Limb (tissue), 2 donors: ENCODE data around the gene BAG2.

Source experiments
- DNase-seq, 2 donors: peaks; one replicate each; pipeline ENCODE4 v3.0.0-alpha.2; 2016; ENCODE audit errors: extremely low spot score in 2 of 2

The BAG2 gene

DNA sequence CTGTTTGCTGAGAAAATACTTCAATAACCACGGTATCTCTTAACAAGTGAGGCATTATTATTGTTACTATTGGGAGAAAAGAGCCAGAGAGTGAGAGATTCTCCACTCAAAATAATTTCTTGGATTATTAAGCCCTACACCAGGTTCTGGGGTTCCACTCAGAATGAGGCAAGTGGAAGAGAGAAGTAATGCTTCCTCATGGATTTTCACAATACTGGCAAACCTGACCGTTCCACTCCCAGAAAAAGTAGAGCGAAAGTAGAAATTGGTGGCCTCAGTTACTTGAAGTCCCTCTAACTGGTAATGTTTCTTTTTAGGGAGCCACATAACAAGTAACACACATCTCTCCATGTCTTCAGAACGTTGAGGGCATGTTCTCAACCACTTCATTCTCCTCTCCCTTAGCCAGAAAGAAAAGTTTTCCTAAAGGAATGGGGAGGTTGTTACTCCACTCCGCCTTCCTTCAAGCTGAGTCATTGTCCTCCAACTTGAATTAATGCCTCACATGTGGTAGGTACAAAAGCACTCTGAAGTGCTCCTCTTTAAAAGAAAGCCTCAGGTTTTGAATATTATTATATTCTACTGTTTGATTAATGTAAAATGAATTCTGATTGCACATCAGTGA, 1.9 kb downstream of the BAG2 start:
- DNase-seq = peak in 1 of 2 donors; percentile 35

DNA sequence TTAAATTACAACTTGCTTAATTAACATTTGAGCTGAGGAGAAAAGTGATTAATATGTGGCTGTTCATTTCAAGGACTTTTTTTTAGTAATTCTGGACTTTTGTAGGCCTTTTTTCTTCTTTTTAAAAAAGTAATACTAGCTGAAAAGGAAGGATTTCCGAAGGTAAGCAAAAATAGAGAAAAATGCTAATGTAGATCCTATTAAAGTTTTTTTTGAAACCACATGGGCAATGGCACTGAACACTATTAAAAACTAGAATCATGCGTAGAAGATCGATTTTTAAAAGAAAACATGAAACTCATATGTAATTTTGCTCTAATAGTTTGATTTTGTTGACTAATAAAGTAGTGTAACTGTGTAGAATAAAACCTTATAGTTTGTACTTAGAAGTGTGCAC, 2.4 kb downstream of the BAG2 start:
- no peak for DNase-seq

DNA sequence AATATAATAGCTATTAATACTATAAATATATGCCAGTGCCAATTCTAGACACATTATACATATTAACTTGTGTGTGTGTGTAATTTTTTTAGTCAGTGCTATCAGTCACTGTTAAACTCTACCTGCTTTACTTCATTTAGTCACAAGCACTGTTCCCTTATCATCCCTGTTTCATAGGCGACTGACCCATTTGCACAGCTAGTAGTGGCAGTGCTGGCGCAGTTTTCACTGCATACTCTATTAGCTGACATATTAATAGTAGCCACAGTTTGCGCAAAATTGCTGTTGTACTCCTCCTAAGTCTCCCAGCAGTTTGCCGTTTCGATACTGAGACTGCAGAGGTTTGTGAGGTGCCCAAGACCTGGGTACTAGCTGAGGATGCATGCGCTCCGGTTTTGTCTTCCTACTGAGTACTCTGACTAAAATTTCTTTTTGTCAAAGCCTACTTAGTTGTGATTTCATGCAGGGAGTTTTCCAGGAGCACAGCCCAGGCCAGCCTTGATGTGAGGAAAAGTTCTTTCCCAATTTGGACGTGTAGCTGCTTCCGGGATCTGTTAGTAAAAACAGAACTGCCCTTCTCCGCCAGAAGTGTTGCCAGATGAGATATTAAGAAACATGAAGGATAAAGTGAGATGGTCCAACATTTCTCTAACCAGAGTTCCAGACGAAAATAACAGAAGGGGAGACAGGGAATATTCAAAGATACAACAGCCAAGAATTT, 5.6 kb downstream of the BAG2 start:
- DNase-seq = peak in 1 of 2 donors; percentile 51

DNA sequence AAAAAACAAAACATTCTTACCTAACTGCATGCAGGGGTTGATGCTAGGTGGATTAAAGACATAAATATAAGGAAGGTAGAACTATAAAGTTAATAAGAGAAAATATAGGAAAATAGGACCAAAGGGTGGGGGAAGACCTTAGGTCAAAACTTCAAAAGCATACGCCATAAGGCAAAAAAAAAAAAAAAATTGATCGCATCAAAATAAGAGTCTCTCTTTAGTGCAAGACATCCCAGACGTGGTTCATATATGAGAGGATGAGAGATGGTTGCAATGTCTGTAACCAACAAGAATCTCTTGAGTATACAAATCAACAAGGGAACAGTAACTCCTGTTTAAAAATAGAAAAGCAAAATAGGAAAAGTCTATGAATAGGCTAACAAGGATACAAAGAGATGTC, 8.5 kb downstream of the BAG2 start:
- no peak for DNase-seq

DNA sequence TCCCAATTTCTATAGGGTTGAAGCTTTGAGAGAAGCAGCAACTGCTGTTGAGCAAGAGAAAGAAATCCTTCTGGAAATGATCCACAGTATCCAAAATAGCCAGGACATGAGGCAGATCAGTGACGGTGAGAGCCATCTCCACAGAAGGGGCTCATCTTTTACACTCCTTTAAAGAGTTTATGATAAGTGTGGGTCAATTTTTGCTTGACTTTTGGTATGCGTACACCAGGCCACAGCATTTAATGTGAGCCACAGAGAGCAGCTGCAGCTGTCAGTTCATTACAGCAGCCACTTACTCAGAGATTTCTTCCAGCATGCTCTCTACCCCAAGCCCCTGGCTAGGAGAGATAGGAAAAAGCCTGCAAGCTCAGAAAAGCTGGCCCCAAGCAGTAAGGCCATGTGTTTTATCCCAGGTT, 9.9 kb downstream of the BAG2 start:
- peak; percentile 15 to 36 for DNase-seq

DNA sequence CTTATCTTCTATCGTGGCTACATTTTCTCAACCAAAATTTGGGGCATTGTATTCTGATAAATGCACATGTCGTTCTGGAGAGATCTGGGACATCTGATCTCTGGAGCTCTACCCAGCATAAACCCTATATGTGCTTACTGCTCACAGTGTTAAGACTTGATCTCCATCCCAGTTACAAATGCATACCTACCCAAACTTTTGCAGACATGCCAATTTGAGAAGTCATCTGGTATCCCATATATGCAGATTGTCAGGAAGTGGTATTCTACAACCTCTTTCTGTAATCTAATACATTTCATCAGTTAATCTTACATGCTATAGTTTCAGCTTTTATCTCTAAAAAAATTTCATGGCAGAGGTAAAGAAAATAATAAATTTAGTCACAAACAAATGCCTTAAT, 11.2 kb downstream of the BAG2 start:
- DNase-seq = no peak

DNA sequence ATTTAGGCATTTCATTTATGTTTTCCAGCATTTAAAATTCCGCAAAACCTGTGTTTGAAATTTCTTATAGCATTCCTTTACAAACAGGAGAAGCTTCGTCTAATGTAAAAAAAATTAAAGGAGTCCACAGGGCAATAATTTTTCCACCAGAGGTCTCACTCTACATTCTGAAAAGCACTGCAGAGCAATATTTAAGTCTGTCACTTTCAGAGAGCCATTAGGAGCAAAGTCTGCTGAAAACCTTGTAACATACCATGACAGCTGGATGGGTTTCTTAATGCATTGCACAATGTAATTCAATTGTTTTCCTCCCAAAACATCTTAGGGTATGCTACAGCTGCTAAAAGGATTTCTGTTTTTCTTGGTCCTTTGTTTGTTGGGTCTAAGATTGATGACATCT, 18.0 kb downstream of the BAG2 start:
- peak in 1 of 2 donors; percentile 33 for DNase-seq

DNA sequence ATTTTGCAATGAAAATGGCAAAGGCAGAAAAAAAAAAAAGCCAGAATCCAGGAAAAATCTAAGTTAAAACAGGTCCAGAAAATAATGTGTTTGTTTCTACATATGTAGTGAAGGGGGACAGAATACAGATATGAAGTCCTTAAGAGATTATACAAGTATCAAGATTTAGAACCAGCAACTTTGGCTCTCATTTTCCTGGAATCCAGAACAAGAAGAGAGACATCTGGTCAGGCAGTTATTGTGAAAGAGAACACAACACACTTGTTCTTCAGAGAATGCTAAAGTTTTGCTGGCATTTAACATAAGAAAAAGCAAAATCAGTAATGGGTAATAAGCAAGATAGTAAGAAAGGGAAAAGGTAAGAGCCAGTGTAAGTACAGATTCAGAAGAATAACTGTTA, 21.1 kb downstream of the BAG2 start:
- DNase-seq = no peak

DNA sequence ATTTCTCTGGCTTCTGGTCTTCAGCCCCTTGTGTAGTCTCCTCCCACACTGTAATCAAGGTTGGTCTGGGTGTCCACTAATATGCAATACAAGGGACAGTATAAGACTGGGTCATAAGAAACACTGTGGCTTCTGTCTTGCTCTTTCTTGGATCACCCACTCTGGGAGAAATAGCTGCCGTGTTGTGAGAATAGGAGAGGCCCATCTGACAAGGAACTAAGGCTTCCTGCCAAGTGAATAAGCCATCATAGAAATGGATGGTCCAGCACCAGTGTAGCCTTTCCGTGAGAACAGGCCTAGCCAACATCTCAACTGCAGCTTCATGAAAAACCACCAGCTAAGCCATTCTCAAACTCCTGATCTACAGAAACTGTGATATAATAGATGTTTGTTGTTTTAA, 23.3 kb downstream of the BAG2 start:
- DNase-seq = no peak

DNA sequence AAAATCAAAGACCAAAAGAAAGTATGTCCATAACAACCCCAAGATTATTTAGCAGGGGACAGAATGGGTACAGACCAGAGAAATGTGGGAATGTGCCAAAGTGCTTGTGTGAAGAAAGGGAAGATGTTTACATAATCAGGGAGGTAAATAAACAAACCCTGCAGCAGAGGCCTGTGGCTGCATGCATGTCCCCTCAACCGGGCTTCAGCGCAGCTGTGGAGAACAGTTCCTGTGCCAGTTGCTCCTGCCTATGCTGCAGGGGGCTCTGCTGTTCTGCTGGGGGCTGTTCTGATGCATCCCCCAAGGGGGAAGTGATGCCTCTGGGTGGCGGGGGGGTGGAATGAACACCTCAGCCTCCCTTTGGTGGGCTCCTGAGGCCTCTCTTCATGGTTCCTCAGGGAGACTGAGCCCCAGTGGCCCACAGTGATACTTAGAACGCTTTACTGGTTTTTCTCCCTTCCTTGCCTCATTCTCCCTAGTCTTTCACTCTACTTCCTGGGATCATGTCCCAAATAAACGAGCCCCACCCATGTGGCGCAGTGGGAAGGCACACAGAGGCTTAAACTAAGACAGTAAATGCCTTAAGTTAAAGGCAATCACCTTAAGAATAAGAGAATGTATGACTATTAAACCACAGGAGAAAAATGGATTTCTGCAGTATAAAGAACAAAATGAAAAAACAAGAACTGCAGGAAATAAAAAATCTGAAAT, 27.0 kb downstream of the BAG2 start:
- DNase-seq = no peak

DNA sequence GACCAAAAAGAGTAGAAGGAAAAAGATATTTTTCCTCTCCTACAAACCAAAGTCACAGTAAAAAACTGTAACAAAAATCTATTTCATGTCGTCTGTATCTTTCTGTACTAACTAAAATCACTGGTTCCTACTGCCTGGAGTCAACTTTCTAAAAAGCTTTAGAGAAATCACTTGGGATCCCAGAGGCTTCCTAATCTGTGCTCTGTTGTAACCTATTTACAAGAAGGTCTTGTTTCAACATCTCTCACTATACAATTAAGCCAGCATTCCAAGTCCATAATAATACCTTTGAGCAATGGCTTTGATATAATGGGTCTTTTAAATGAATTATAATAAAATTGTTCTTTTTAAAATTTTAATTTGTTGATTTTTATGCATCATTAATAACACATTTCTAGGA, 29.6 kb downstream of the BAG2 start:
- no peak for DNase-seq

DNA sequence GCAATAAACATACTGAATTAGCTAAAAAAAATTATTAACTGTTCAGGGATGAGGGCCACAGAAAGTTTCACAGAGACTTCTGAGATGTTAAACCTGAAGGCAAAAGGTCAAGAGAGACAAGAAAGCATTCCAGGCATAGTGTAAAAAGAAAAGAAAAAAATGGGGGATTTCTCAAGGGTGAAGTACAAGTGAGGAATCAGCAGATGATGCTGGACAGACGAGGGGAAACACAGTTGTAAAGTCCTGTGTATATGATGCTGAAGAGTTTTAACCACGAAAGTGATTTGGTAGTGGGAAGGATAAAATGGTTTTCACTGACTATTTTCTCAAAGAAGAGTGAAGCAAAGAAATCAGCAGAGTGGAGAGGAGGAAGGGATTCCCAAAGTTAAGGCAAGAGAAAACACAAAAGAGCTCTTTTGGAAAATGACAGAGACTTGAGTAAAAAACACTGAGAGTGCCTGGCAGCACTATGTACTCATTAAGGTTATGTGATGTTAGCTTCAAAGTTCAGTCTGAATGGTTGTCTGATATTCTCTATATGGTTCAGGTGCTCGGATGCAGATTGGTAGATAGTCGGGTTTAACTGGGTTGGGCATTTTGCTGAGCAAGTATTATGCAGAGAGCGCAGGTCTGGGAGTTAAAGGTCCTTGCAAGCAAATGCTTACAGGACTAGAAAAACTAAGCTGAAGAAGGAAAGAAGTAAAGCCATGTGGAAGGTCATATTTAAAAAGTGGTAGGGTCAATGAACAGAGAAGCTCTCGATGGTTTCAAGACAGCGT, 33.6 kb downstream of the BAG2 start:
- no peak for DNase-seq

DNA sequence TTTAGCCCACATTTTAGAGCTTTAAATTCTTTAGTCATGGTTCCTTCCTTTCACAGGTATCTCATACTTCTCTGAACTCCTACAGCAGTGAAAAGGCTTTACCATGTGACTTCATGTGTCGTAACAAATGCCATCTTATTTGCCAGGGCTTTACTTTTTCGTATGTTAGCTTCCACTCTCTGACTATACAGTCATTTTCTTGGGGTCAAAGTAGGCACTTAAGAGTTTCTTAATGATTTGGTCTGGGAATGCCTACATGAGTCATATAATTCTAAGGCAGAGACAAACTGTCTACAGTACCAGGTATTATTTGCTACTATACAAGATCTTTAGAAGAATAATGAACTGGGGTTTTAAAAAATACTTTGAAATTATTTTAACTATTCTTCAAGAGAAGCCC, 35.0 kb downstream of the BAG2 start:
- DNase-seq = no peak

DNA sequence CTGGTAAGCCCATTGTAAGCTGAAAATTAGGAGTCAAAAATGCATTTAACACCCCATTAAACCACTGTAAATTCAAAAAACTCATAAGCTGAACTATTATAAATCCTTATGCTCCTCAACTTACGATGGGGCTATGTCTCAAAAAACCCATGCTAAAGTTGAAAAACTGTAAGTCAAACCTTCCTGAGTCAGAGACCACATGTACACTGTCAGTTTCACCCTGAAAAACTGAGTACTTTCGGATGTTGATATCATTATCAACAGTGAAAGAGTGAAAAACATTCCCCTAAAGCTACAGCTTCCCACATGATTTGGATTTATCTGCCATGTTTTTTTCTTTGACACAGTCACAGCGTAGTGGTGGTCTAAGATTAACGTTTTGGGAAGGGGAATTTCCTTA, 35.7 kb downstream of the BAG2 start:
- no peak for DNase-seq

DNA sequence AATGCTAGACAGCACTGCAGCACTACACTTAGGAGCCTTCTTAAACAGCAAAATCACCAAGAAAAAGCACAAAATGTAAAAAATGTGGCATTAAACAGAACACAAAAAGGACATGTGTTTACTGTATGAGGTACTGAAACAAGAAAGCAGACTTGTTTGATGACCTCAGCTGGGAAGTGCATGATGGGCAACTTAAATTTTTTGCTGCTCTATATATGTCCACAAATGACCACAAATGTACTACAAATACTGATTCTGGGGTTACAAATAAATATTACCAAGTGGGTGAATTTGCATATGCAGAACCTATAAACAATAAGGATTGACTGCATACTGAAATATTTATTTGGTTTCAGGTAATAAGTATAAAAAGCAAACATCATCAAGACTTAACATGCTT, 36.9 kb downstream of the BAG2 start:
- DNase-seq = no peak

DNA sequence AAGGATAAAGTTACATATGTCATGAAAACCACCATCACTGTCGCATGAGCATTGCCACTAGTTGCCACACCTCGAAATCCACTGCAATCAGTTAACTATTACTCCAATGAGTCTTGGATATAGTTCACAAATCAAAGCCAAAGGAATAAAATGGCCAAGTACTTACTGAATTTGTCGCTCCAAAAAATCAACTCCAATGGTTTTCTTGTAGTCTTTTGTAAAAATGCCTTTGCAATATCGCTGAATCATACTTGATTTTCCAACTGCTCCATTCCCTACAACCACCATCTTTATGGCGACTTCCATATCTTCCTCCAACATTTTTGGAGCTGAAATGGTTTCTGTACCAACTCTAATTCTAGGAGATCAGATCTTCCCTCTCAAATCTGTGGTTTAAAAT, 37.9 kb downstream of the BAG2 start:
- DNase-seq = no peak

DNA sequence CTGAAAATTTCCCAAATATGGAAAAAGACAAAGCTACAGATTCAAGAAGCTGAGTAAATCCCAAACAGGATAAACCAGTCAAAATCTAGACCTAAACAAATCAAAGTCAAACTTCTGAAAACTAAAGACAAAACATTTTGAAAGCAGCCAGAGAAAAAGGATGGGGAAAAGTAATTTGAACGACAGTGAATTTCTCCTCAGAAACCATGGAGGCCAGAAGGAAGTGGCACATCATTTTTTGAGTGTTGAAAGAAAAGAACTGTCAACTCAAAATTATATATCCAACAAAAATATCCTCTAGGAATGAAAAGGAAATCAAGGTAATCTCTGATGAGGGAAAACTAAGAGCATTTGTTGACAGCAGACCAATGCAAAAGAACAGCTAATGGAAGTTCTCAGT, 43.1 kb downstream of the BAG2 start:
- DNase-seq = no peak

DNA sequence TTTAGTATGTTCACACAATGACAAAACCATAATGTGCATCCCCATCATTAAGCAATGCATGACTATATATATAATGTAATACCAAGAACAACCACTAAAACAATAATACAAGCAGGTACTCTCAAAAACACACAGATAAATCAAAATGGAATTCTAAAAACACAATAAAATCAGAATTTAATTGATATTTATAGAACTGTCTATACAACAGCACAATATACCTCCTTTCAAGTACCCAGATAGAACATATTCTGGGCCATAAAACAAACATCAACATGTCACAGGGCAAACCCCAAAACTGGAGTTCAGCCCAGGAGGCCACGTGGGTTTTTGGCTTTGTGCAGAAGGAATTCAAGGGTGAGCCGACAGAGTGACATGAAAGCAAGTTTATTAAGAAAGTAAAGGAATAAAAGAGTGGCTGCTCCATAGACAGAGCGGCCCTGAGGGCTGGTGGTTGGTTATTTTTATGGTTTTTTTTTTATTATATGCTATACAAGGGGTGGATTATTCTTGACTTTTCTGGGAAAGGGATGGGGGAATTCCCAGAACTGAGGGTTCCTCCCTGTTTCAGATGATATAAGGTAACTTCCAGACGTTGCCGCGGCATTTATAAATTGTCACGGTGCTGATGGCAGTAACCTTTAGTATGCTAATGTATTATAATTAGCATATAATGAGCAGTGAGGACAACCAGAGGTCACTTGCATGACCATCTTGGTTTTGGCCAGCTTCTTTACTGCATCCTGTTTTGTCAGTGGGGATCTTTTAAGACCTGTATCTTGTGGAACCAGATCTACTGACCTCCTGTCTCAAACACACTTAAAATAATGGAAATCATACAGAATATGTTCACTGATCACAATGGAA, 44.3 kb downstream of the BAG2 start:
- DNase-seq = no peak

DNA sequence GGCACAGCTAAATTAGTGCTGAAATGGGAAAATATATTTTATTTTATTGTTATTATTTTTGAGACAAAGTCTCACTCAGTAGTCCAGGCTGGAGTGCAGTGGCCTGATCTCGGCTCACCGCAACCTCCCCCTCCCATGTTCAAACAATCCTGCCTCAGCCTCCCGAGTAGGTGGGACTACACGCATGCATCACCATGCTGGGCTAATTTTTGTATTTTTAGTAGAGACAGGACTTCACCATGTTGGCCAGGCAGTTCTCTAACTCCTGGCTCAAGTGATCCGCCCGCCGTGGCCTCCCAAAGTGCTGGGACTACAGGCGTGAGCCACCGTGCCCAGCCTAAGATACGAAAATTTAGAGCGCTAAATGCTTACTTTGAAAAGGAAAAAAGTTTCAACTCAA, 45.1 kb downstream of the BAG2 start:
- no peak for DNase-seq

DNA sequence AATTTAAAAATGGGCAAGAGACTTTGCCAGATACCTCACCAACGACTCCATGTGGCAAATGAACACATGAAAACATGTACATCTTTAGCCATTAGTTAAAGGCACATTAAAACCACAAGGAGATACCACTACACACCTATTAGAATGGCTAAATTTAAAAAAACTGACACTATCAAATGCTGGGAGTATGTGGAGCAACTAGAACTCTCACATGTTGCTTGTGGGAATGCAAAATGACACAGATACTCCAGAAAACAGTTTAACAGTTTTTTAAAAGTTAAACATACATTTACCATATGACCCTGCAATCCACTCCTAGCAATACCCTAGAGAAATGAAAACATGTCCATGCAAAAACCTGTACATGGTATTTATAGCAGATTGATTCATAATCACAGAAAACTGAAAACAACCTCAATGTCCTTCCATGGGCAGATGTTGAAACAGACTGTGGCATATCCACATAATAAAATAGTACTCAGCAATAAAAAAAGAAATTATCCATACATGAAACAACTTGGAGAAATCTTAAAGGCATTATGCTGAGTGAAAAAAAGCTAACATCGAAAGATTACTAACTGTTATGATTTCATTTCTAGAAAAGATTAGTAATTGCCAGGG, 48.1 kb downstream of the BAG2 start:
- DNase-seq = no peak
